Measurements from ENCODE around the gene PRPS1L1.

Gene PRPS1L1

DNA sequence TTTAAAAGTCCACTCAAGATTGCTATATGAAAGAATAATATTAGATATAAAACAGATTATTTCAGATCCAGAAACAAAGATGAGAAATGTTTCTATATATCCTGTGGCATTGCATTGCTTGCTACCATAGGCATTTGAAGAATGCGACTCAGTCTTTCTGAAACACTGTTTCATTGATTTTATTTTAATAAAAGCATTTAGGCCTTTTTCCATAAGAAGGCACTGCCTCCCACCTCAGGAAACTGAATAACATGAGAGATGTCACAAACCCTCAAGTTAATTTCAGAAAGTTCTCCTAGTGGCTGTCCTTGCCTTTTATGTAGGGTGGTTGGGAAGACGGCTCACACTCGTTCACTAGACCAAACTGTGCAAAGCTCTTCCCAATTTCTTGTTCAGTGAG, 23.3 kb downstream of the PRPS1L1 start:
- DNase-seq = no peak

GRCh38 chr7:18003286-18003994, 24.2 kb downstream of the PRPS1L1 start:
- DNase-seq = peak; percentile 46

DNA sequence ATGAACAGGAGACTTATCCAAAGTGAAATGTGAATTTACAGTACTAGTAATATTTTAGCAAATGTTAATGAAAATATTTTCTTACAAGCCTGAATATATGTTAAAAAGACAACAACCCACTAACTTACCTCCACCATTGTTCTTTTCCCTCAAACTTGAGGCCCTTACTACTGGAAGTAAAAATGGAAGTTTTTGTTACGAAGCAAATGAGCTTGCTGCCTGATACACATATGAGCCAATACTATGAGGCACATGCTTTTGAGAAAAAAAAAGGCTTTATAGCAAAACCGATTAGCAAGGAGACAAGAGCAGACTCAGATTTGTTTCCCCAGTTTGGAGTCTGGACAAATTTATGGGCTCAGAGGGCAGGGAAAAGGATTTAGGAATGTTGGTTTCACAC, 29.0 kb downstream of the PRPS1L1 start:
- no peak for DNase-seq

- peak; percentile 75 for DNase-seq
Observed at GRCh38 chr7:17996442-17997223, 31.0 kb downstream of the PRPS1L1 start.

- no peak for DNase-seq
Observed at GRCh38 chr7:17996040-17996439, 31.6 kb downstream of the PRPS1L1 start.

DNA sequence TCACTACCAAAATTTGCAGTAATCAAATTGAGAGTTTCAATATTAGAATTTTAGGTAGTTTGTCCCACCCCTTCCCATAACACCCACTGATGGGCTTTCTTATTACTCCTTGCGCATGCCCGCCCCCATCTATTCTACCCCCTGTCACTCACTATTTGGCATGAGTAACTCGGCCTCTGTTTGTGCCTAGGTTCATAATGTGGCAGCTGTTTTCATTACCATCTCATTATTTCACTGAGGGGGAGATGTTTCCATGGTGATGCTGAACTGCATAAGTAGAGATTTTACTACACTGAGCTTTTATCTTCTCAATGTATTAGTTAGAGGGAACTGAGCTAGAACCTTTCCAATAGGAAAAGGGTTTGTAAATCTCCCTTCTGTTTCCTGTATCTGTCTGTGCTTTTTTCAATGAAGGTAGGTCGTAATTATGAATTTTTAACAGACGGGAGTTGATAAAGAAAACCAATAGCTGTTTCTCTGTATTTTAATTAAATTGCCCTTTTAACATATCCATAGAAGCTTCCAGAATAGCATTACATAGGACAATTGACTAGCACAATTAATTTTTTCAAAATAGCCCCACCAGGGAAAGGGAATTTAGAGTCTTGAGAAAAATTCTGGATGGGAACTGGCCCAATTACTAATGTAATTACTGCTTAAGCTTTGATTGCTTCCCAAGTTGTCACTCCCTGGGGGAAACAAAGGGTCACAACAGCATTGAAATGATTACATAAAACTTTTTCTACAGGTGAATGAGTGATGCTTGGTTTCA, 33.4 kb downstream of the PRPS1L1 start:
- DNase-seq = peak; percentile 86

GRCh38 chr7:17991866-17992648, 35.6 kb downstream of the PRPS1L1 start:
- DNase-seq = no peak

DNA sequence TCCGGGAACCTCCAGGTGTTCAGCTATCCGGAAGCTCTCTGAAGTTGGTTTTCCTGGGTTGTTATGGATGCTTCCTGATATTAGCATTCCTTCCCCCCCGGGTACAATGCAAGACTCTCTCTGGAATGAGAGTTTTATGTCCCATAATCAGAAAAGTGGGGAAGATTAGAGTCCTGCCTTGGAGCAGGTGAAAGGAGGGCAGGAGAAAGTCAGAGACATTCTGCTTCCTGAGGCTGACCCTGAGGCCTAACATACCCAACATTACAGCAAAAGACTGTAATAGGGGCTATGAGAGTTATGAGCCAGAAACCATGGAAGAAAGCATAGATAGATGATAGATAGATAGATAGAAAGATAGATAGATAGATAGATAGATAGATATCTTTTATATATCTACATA, 36.9 kb downstream of the PRPS1L1 start:
- no peak for DNase-seq

- DNase-seq = no peak
Observed at GRCh38 chr7:17989546-17989945, 38.1 kb downstream of the PRPS1L1 start.

DNA sequence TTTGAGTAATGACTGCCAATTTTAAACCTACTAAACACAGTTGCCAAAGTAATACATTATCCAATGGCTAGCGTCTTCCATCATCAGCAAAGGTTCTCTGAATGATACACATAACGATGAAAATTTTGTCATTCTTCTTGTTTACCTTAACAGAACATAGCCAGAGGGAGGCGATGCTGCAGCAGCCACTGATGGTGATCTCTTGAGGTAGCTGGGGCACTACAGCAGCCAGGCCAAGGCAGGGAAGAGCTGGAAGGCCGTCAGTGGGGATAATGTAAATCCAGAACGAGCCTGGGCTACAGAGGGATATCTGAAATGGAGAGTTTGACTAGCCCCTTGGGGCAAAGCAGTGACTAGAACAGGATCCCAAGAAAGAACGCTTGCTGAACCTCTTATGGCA, 38.8 kb downstream of the PRPS1L1 start:
- peak; percentile 34 for DNase-seq

DNA sequence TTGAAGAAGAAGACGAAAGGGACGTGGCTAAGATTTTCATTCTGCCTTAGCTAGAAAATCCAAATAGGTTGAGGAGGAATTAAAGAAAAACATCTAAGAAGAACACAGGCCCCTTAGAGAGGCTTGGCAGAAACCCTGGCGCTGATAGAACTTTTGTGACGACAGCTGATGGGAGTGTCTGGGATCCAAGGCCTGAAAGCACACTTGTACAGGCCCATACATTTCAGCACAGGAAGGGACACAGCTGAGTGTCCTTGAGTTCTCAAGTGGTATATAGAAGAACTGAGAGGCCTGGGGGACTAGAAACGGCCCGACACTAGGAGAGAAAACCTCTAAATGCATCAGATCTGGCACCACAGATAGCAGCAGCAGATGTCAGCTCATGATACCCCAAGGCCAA, 39.5 kb downstream of the PRPS1L1 start:
- DNase-seq = no peak

GRCh38 chr7:17986851-17987250, 40.8 kb downstream of the PRPS1L1 start:
- no peak for DNase-seq

DNA sequence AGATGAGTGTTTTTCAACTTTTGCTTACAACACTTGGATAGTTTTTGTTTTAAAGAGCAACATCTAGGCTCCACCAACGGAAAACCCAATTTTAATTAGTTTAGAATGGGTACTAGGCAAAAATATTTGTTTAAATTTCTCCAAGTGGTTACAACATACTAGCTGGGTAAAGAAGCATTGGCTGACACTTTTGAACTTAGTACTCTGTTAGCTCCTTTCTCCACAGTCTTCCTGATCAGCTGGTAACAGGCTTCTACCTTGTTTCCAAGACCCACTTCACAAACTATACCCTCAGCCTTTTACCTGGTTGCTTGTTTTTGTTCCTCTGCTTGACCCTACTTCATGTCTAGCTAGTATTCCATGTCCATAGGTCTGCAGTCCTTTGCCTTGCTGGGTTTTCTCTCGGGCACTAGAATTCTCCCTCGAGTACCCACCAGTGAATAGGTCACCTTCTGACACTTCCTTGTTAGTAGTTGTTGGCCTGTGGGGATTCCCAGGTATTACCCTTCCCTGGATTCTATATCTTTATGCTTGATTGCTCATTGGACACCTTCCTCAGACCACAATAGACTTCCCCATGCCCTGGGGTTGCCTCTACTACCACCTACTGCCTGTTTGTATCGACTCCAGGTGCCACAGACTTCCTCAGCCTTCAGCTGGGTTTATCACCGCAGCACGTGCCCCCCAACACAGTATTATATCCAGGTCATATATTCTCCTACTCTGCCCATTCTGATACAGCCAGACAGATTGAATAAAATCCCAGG, 42.0 kb downstream of the PRPS1L1 start:
- DNase-seq = no peak

- DNase-seq = peak; percentile 35
Observed at GRCh38 chr7:17984288-17984687, 43.4 kb downstream of the PRPS1L1 start.

GRCh38 chr7:17983221-17984062, 44.2 kb downstream of the PRPS1L1 start:
- DNase-seq = no peak

GRCh38 chr7:17976952-17977351, 50.7 kb downstream of the PRPS1L1 start:
- no peak for DNase-seq

All from NCI-H69 (cell line).